T-cell (primary cell): ENCODE data around the gene DNAAF5. TPM values are rescaled to one million over a fixed set of nuclear protein-coding genes. Genes with fewer than 3 reads are reported as not detected.
A peak's percentile ranks its signal among the peaks of the same experiment; 100 is the strongest.
"Not testable (repeated sequence)": the region's sequence is repeated elsewhere in the genome, so short reads cannot be mapped to it uniquely, and the experiment has no call there.

Experiments
- ATAC-seq, 4 experiments: fragments of 200-7000 bp in 3 of 4; fragments of 150-1000 bp in 1 of 4; cut with Tn5 transposase; replicated peaks in 1 of 4; 1 replicate in 3 of 4; 2 replicates in 1 of 4; pipeline ENCODE4 v1.10.0; 2021; ENCODE audit warnings: moderate library complexity in 3 of 4, mild to moderate bottlenecking in 2 of 4, moderate number of reproducible peaks in 1 of 4
- CTCF ChIA-PET, 2 donors: fragments of 300-600 bp; sonication (Branson Sonifier 250); formaldehyde crosslinking; loops; one replicate each; lab custom pipeline; 2022; ENCODE audit warnings: antibody characterized with exemption in 2 of 2; lab: Charles Lee
- POLR2A ChIA-PET, 2 donors: fragments of 300-600 bp; sonication (Branson Sonifier 250); formaldehyde crosslinking; loops; one replicate each; lab custom pipeline; 2022; ENCODE audit warnings: antibody characterized with exemption in 2 of 2; lab: Charles Lee
- DNase-seq, 35 experiments: peaks; one replicate each; pipeline versions ENCODE4 v3.0.0 to v3.0.0-alpha.2; 2013 to 2023
- H3K27ac ChIP-seq: one replicate; pipeline ENCODE4 v1.5.1; 2013; ENCODE audit warnings: low read length
- H3K27me3 ChIP-seq, 2 experiments: replicated peaks in 1 of 2; 1 replicate in 1 of 2; 2 replicates in 1 of 2; pipeline versions ENCODE4 v1.6.1 to v1.7.0; 2013; ENCODE audit warnings: low read length in 1 of 2, mixed read lengths in 1 of 2; ENCODE audit not compliant: control insufficient read depth in 2 of 2, insufficient read depth in 2 of 2; ENCODE audit errors: extremely low read depth in 1 of 2
- H3K36me3 ChIP-seq, 2 donors: 1 replicate in 1 of 2; 2 replicates in 1 of 2; pipeline versions ENCODE4 v1.6.1 to v1.7.0; 2013; ENCODE audit warnings: low read length in 1 of 2; ENCODE audit not compliant: control insufficient read depth in 2 of 2, insufficient read depth in 1 of 2; ENCODE audit errors: extremely low read depth in 1 of 2
- H3K4me1 ChIP-seq, 2 experiments: 1 replicate in 1 of 2; 2 replicates in 1 of 2; pipeline versions ENCODE4 v1.6.1 to v1.7.0; 2013; ENCODE audit warnings: low read length in 2 of 2, mixed read lengths in 1 of 2; ENCODE audit not compliant: insufficient read depth in 2 of 2, control insufficient read depth in 1 of 2; ENCODE audit errors: extremely low read depth in 1 of 2
- H3K4me3 ChIP-seq, 2 donors: 1 replicate in 1 of 2; 2 replicates in 1 of 2; pipeline versions ENCODE4 v1.5.1 to v1.7.0; 2013; ENCODE audit warnings: mild to moderate bottlenecking in 2 of 2, low read length in 1 of 2, moderate library complexity in 1 of 2; ENCODE audit not compliant: control insufficient read depth in 1 of 2; ENCODE audit errors: extremely low read depth in 1 of 2
- H3K9me3 ChIP-seq: 2 replicates; pipeline ENCODE4 v1.7.0; 2013
- H3K27ac Mint-ChIP-seq, 2 donors: one replicate each; pipeline ENCODE4 v1.8.0; 2020 to 2021; ENCODE audit warnings: mild to moderate bottlenecking in 2 of 2, mixed read lengths in 2 of 2
- H3K27me3 Mint-ChIP-seq, 2 donors: one replicate each; pipeline ENCODE4 v1.8.0; 2021 to 2022; ENCODE audit warnings: mixed read lengths in 2 of 2
- H3K36me3 Mint-ChIP-seq: one replicate; pipeline ENCODE4 v1.8.0; 2021; ENCODE audit warnings: mixed read lengths
- H3K4me1 Mint-ChIP-seq, 3 donors: one replicate each; pipeline ENCODE4 v1.8.0; 2020 to 2022; ENCODE audit warnings: mixed read lengths in 3 of 3, mild to moderate bottlenecking in 1 of 3
- H3K4me3 Mint-ChIP-seq, 3 donors: one replicate each; pipeline ENCODE4 v1.8.0; 2020 to 2022; ENCODE audit warnings: mild to moderate bottlenecking in 3 of 3, mixed read lengths in 3 of 3, moderate library complexity in 3 of 3
- H3K9me3 Mint-ChIP-seq, 3 donors: one replicate each; pipeline ENCODE4 v1.8.0; 2020 to 2022; ENCODE audit warnings: mixed read lengths in 3 of 3
- WGBS: methylation state at CpG from one replicate; pipeline ENCODE4 v1.1.5; 2013; ENCODE audit warnings: missing lambda C conversion rate; ENCODE audit not compliant: insufficient coverage; 5-methylcytosine and 5-hydroxymethylcytosine counted together
- total RNA-seq, 35 experiments: library from RNA in 6 of 35; stranded (reverse) in 6 of 35; fragments of 120-200 nt in 1 of 35; gene quantifications; one replicate each; pipeline versions ENCODE4 v1.2.1 to v1.2.4 and lab custom pipeline; 2013 to 2026

Gene DNAAF5
- total RNA-seq, 5 donors from 2014 or later (not counting 1 experiment from before 2014, with no cell fraction given) = 12.8 to 21.4 (median 17.1) TPM

- ATAC-seq = no peak
- H3K4me3 ChIP-seq = no peak overlapping the region
- Mint-ChIP-seq H3K9me3 (no peaks in the 10 kb centered on the region), H3K27ac (no peak overlapping the region), H3K4me1 (no peaks in the 10 kb centered on the region), H3K27me3 (no peaks in the 10 kb centered on the region), H3K4me3 (no peak overlapping the region), H3K36me3 (no peaks in the 10 kb centered on the region)
- peaks cover 0 to 7% of the 10 kb centered on the region in 2 experiments for H3K27me3 ChIP-seq
- no peaks in the 10 kb centered on the region for H3K4me1 ChIP-seq
- CTCF ChIA-PET = no interaction called here
- no peaks in the 10 kb centered on the region for H3K36me3 ChIP-seq
- DNase-seq = no peak
- H3K9me3 ChIP-seq = no peaks in the 10 kb centered on the region
- H3K27ac ChIP-seq = no peak overlapping the region
- POLR2A ChIA-PET = no interaction called here
- WGBS = no CpG with 5 or more reads among the region's 10 CpGs
Measured at GRCh38 chr7:803243-803635, 76.7 kb downstream of the DNAAF5 start.

- H3K27me3 ChIP-seq, H3K36me3 ChIP-seq, DNase-seq, H3K4me3 ChIP-seq, CTCF ChIA-PET, H3K27ac Mint-ChIP-seq, POLR2A ChIA-PET, H3K36me3 Mint-ChIP-seq, H3K4me1 ChIP-seq, H3K4me1 Mint-ChIP-seq, H3K27ac ChIP-seq, H3K27me3 Mint-ChIP-seq, H3K4me3 Mint-ChIP-seq, H3K9me3 Mint-ChIP-seq, H3K9me3 ChIP-seq, ATAC-seq: not testable (repeated sequence)
- WGBS = 100% methylated on average over 1 of the region's 4 CpGs
Measured at GRCh38 chr7:803796-804195, 77.3 kb downstream of the DNAAF5 start.

DNA sequence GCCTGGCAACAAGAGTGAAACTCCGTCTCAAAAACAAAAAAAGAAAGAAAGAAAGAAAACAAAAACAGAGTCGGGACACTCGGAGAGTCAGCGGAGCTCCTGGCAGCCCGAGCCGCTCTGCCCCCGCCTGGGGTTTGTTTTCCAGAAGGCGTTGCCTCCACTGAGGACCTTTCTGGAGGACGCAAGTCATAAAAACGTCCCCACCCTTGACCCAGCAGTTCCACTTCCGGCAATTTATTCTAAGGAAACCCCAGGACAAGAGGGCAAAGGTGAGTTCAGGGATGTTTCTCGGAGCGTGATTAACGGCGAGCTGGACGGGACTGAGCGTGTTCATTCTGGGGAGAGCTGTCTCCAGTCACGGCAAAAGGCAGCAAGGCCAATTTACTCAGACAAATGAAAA is 78.8 kb downstream of the DNAAF5 start:
- no peaks in the 10 kb centered on the region for H3K4me1 Mint-ChIP-seq
- no peak for DNase-seq
- Histone ChIP-seq H3K27me3 (peaks cover 0 to 12% of the 10 kb centered on the region in 2 experiments), H3K4me1 (no peaks in the 10 kb centered on the region), H3K27ac (no peak overlapping the region), H3K9me3 (no peaks in the 10 kb centered on the region), H3K36me3 (no peaks in the 10 kb centered on the region), H3K4me3 (no peak overlapping the region)
- no peaks in the 10 kb centered on the region for H3K27me3 Mint-ChIP-seq
- 85% methylated on average over 12 of the region's 18 CpGs for WGBS
- H3K9me3 Mint-ChIP-seq = no peaks in the 10 kb centered on the region
- ATAC-seq = no peak
- no peaks in the 10 kb centered on the region for H3K36me3 Mint-ChIP-seq
- no peak overlapping the region for H3K27ac Mint-ChIP-seq
- H3K4me3 Mint-ChIP-seq = peak overlapping the region in 1 of 3 donors; percentile 31
- POLR2A ChIA-PET = no interaction called here
- CTCF ChIA-PET = interaction anchor here in 1 of 2 donors (0.6 kb wide), 1 partner anchor 15 kb away, joined by 5 read pairs; no protein-coding TSS in a partner anchor

DNA sequence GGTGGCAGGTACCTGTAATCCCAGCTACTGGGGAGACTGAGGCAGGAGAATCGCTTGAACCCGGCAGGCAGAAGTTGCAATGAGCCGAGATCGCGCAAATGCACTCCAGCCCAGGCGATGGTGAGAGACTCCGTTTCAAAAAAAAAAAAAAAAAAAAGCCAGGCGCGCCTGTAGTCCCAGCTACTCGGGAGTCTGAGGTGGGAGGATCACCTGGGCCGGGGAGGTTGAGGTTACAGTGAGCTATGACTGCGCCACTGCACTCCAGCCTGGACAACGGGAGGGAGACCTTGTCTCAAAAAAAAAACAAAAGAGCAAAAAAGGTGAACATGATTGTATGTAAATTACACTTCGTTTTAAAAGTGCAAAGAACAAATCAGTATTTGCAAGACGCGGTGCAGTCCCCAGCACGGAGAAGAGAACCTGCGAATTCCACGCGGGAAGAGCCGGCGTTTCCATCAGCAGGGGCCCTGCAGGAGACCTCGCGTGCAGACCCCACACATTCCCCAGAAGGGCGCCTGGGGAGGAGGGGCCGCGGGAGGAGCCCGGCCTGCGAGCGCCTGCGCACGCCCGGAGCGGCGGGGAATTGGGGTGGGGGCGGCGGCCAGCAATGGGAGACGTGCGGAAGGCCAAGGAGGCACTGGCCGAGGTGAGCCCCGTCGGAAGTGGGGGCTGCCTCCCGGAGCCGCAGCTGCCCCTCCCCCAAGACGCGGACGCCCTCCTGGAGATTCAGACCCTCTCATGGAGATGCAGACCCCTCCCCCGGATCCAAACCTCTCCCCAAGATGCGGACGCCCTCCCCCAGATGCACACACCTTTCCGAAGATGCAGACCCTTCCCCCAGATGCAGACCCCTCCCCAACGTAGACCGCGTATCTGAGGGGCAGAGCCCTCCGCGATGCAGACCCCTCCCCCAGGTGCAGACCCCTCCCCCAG is 89.1 kb downstream of the DNAAF5 start:
- H3K4me1 Mint-ChIP-seq = peaks cover 56 to 68% (median 58%) of the 10 kb centered on the region in 3 donors
- H3K9me3 Mint-ChIP-seq = no peaks in the 10 kb centered on the region
- peaks cover 0 to 22% of the 10 kb centered on the region in 2 experiments for H3K27me3 ChIP-seq
- H3K27me3 Mint-ChIP-seq = no peaks in the 10 kb centered on the region
- peaks cover 26 to 46% of the 10 kb centered on the region in 2 experiments for H3K4me1 ChIP-seq
- ChIA-PET CTCF (interaction anchor here in 1 of 2 donors (1.5 kb wide), 1 partner anchor 58 kb away, joined by 4 read pairs; no protein-coding TSS in a partner anchor), POLR2A (interaction anchor here in 1 of 2 donors (0.7 kb wide), 2 partner anchors 17 to 112 kb away, joined by 3 to 15 read pairs; partner anchors contain the start of gene SUN1)
- DNase-seq (peak in 4 of 35 experiments; percentile 8 to 29 (median 13)), ATAC-seq (no peak)
- peak overlapping the region; percentile 76 to 94 (median 88) for H3K4me3 Mint-ChIP-seq
- WGBS = 17% methylated on average over 37 of the region's 56 CpGs
- H3K27ac ChIP-seq = no peak overlapping the region
- no peaks in the 10 kb centered on the region for H3K36me3 ChIP-seq
- H3K9me3 ChIP-seq = no peaks in the 10 kb centered on the region
- H3K36me3 Mint-ChIP-seq = peaks cover 14% of the 10 kb centered on the region
- H3K4me3 ChIP-seq = peak overlapping the region; percentile 53 to 57
- H3K27ac Mint-ChIP-seq = peak overlapping the region in 1 of 2 donors; percentile 69

GRCh38 chr7:816300-816750 is 89.8 kb downstream of the DNAAF5 start:
- no peak overlapping the region for H3K27ac ChIP-seq
- H3K36me3 ChIP-seq = no peaks in the 10 kb centered on the region
- POLR2A ChIA-PET = interaction anchor here in 1 of 2 donors (1.0 kb wide), 1 partner anchor 13 kb away, joined by 3 read pairs; no protein-coding TSS in a partner anchor
- no peaks in the 10 kb centered on the region for H3K9me3 ChIP-seq
- Mint-ChIP-seq H3K4me1 (peaks cover 61 to 71% (median 64%) of the 10 kb centered on the region in 3 donors), H3K9me3 (no peaks in the 10 kb centered on the region), H3K36me3 (peaks cover 19% of the 10 kb centered on the region), H3K27me3 (no peaks in the 10 kb centered on the region), H3K27ac (no peak overlapping the region), H3K4me3 (peak overlapping the region; percentile 52 to 94 (median 88))
- H3K27me3 ChIP-seq = peaks cover 0 to 19% of the 10 kb centered on the region in 2 experiments
- DNase-seq (peak; percentile 92 to 98 (median 96)), ATAC-seq (peak; percentile 96 to 98 (median 98))
- WGBS = under 1% methylated on average over 41 of the region's 51 CpGs
- H3K4me1 ChIP-seq = peaks cover 26 to 46% of the 10 kb centered on the region in 2 experiments
- peak overlapping the region in 1 of 2 donors; percentile 53 for H3K4me3 ChIP-seq
- CTCF ChIA-PET = interaction anchor here in 1 of 2 donors (1.5 kb wide), 2 partner anchors 12 to 58 kb away, joined by 4 read pairs; no protein-coding TSS in a partner anchor
